Measurements from ENCODE around the gene HIBADH. TPM values are rescaled to one million over a fixed set of nuclear protein-coding genes. Genes with fewer than 3 reads are reported as not detected.

The HIBADH gene
- total RNA-seq, 1 experiment from 2014 or later: 23.2 TPM

GRCh38 chr7:27708485-27708884, 45.8 kb upstream of the HIBADH start:
- no peak overlapping the region for H2AK5ac ChIP-seq (ENCODE audit: insufficient read length, low read length)
- no peaks in the 10 kb centered on the region for H3K9me3 ChIP-seq (ENCODE audit: control insufficient read depth, low read depth, low read length)
- H4K20me1 ChIP-seq (ENCODE audit: control insufficient read depth, insufficient read depth, insufficient read length): no peaks in the 10 kb centered on the region
- H3K14ac ChIP-seq (ENCODE audit: insufficient read depth, low read length): no peak overlapping the region
- no peak overlapping the region for H4K91ac ChIP-seq (ENCODE audit: insufficient read length, low read depth, low read length)
- no peak overlapping the region for H3T11ph ChIP-seq (ENCODE audit: low read length)
- no peaks in the 10 kb centered on the region for H3K27me3 ChIP-seq (ENCODE audit: insufficient read depth, low read length)
- H3K4me1 ChIP-seq (ENCODE audit: insufficient read depth, low read length): no peaks in the 10 kb centered on the region
- no peak overlapping the region for H2BK15ac ChIP-seq (ENCODE audit: low read depth, low read length)
- no peak for DNase-seq
- H4K5ac ChIP-seq (ENCODE audit: insufficient read length, low read depth, low read length): no peak overlapping the region
- H3K23me2 ChIP-seq (ENCODE audit: insufficient read length, low read depth, low read length, poor library complexity, severe bottlenecking): no peaks in the 10 kb centered on the region
- H3K23ac ChIP-seq (ENCODE audit: insufficient read length, low read depth, low read length): no peak overlapping the region
- H2AFZ ChIP-seq (ENCODE audit: low read length): no peak overlapping the region
- H3K9me3 Mint-ChIP-seq: peaks cover 0 to 3% of the 10 kb centered on the region in 2 experiments; a peak in 1 of 5 replicates
- H3K4me1 Mint-ChIP-seq: no peaks in the 10 kb centered on the region
- H3K9ac ChIP-seq (ENCODE audit: extremely low read depth, insufficient read length, low read length): no peak overlapping the region
- WGBS (ENCODE audit: extremely low coverage, insufficient read length, low lambda C conversion rate): no CpG with 5 or more reads among the region's 6 CpGs
- H2BK5ac ChIP-seq (ENCODE audit: insufficient read length, low read length): no peak overlapping the region
- H2BK12ac ChIP-seq (ENCODE audit: insufficient read length, low read depth, low read length): no peak overlapping the region
- no peaks in the 10 kb centered on the region for H3K79me1 ChIP-seq (ENCODE audit: insufficient read depth, low read depth, low read length, poor library complexity, severe bottlenecking)
- H3K4me3 Mint-ChIP-seq: no peak overlapping the region
- no peak overlapping the region for H4K8ac ChIP-seq (replicated peaks; ENCODE audit: insufficient read length, low read depth, low read length)
- H3K79me2 ChIP-seq (ENCODE audit: insufficient read depth, low read length): no peaks in the 10 kb centered on the region
- H3K56ac ChIP-seq (ENCODE audit: insufficient read length, low read depth, low read length): no peak overlapping the region
- H2BK120ac ChIP-seq (ENCODE audit: low read depth, low read length, poor library complexity, severe bottlenecking): no peak overlapping the region
- H3K27ac ChIP-seq (ENCODE audit: insufficient read length, low read depth, low read length): no peak overlapping the region
- no peaks in the 10 kb centered on the region for H3K36me3 Mint-ChIP-seq (ENCODE audit: insufficient read depth in 1 of 3, low read depth in 3 of 3)
- no peak overlapping the region for H3K27ac Mint-ChIP-seq
- no peak overlapping the region for H3K4me2 ChIP-seq (ENCODE audit: insufficient read depth, insufficient read length, low read length)
- no peak for TF ChIP-seq CTCF (conservative IDR thresholded peaks at IDR 0.05)
- no peak overlapping the region for H3K4ac ChIP-seq (ENCODE audit: low read depth, low read length)
- no peak overlapping the region for H2BK20ac ChIP-seq (ENCODE audit: low read depth, low read length, poor library complexity, severe bottlenecking)
- H3K18ac ChIP-seq (ENCODE audit: insufficient read length, low read depth, low read length): no peak overlapping the region
- no peaks in the 10 kb centered on the region; the same call in none of the 2 replicates for H3K27me3 Mint-ChIP-seq (ENCODE audit: low read depth)

Measured in H9 (cell line).